ENCODE data around the gene KRT40. TPM values are rescaled to one million over a fixed set of nuclear protein-coding genes. Genes with fewer than 3 reads are reported as not detected.

The KRT40 gene
- total RNA-seq, 4 donors from 2014 or later: 0.21 TPM; not detected in 3

- TF ChIP-seq POLR2A (IDR thresholded peaks at IDR 0.05): no peak
- no peak for TF ChIP-seq CTCF (IDR thresholded peaks at IDR 0.05)
- intact Hi-C loops (cut with DNase I; ENCODE audit: low total_unique reads): no loop called here
- Histone ChIP-seq H3K9me3 (no peaks in the 10 kb centered on the region), H3K4me1 (no peaks in the 10 kb centered on the region), H3K27ac (no peak overlapping the region), H3K4me3 (no peak overlapping the region), H3K27me3 (no peaks in the 10 kb centered on the region), H3K36me3 (no peaks in the 10 kb centered on the region)
- no peak for DNase-seq
Measured at GRCh38 chr17:41019415-41019814, 35.3 kb upstream of the KRT40 start.

- no peaks in the 10 kb centered on the region for H3K4me1 ChIP-seq
- no peak overlapping the region for H3K27ac ChIP-seq
- H3K4me3 ChIP-seq: no peak overlapping the region
- no peaks in the 10 kb centered on the region for H3K27me3 ChIP-seq
- H3K36me3 ChIP-seq: no peaks in the 10 kb centered on the region
- intact Hi-C loops (cut with DNase I; ENCODE audit: low total_unique reads): no loop called here
- H3K9me3 ChIP-seq: no peaks in the 10 kb centered on the region
- no peak for DNase-seq
- TF ChIP-seq CTCF (IDR thresholded peaks at IDR 0.05): no peak
- TF ChIP-seq POLR2A (IDR thresholded peaks at IDR 0.05): no peak
Measured at GRCh38 chr17:41018541-41018940, 34.4 kb upstream of the KRT40 start.

GRCh38 chr17:41016578-41017215 is 32.6 kb upstream of the KRT40 start:
- no peaks in the 10 kb centered on the region for H3K27me3 ChIP-seq
- no peaks in the 10 kb centered on the region for H3K9me3 ChIP-seq
- TF ChIP-seq CTCF (IDR thresholded peaks at IDR 0.05): no peak
- no peak overlapping the region for H3K4me3 ChIP-seq
- no peaks in the 10 kb centered on the region for H3K36me3 ChIP-seq
- no peak overlapping the region for H3K27ac ChIP-seq
- no peaks in the 10 kb centered on the region for H3K4me1 ChIP-seq
- DNase-seq: no peak
- intact Hi-C loops (cut with DNase I; ENCODE audit: low total_unique reads): no loop called here

GRCh38 chr17:41015454-41015853 is 31.3 kb upstream of the KRT40 start:
- intact Hi-C loops (cut with DNase I; ENCODE audit: low total_unique reads): no loop called here
- Histone ChIP-seq H3K36me3 (no peaks in the 10 kb centered on the region), H3K27me3 (no peaks in the 10 kb centered on the region), H3K4me1 (no peaks in the 10 kb centered on the region), H3K27ac (no peak overlapping the region), H3K4me3 (no peak overlapping the region), H3K9me3 (no peaks in the 10 kb centered on the region)
- no peak for DNase-seq
- TF ChIP-seq POLR2A (IDR thresholded peaks at IDR 0.05) (no peak), CTCF (IDR thresholded peaks at IDR 0.05) (no peak)

GRCh38 chr17:41013606-41014005 is 29.5 kb upstream of the KRT40 start:
- Histone ChIP-seq H3K9me3 (no peaks in the 10 kb centered on the region), H3K4me1 (no peaks in the 10 kb centered on the region), H3K27ac (no peak overlapping the region), H3K4me3 (no peak overlapping the region), H3K36me3 (no peaks in the 10 kb centered on the region), H3K27me3 (no peaks in the 10 kb centered on the region)
- no peak for DNase-seq
- TF ChIP-seq POLR2A (IDR thresholded peaks at IDR 0.05) (no peak), CTCF (IDR thresholded peaks at IDR 0.05) (no peak)
- intact Hi-C loops (cut with DNase I; ENCODE audit: low total_unique reads): no loop called here
